Body of pancreas (tissue), 4 donors: ENCODE data around the gene CCDC148.

ENCODE experiments used
- CTCF ChIP-seq, 7 experiments: fragments of 450-650 bp in 4 of 7; fragments of 200-600 bp in 3 of 7; sonication (generic) in 3 of 7; IDR thresholded peaks; one replicate each; pipeline ENCODE4 v1.5.1; 2016 to 2019; ENCODE audit warnings: antibody characterized with exemption in 7 of 7
- POLR2A ChIP-seq, 3 donors: fragments of 450-650 bp; IDR thresholded peaks; one replicate each; pipeline ENCODE4 v1.6.1; 2016; ENCODE audit warnings: antibody characterized with exemption in 3 of 3, mild to moderate bottlenecking in 2 of 3

- no peak for TF ChIP-seq POLR2A (IDR thresholded peaks at IDR 0.05)
- no peak for TF ChIP-seq CTCF (IDR thresholded peaks at IDR 0.05)
Measured at GRCh38 chr2:158205215-158205614, 251.3 kb downstream of the CCDC148 start.
